Measurements from ENCODE around the gene SCN8A.

The SCN8A gene

DNA sequence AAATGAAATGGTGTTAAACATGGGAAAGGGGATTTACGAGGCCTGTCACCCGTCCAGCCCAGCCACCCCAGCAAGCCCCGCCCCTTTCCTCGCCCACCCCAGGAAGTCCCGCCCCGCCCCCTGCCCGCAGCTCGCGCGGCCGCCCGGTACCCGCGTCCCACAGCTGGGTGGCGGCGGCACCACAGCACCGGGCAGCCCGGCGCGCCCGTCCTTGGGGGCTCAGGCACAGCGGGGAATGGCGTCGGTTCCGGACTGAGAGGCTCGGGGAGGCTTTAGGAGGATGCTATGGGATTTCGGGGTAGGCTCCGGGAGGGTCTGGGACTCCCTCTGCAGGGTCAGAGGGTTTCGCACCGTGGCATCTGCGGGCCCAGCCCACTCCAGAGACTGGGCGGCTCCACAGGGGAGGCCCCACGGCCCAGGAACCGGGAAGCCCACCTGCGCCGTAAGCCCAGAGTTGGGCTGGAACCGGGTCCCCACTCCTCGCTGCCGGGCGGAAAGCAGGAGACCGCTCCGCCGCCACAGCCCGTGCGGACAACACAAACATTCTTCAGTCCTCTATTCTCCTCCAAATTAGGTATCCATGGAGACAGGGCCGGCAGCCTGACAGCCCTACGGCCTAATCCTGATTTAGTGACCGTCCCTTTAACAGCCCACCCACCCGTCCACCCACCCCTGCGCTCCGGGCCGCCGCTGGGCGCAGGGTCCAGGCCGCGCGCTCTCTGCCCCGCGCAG is 256.0 kb downstream of the SCN8A start:
- TF ChIP-seq, protein P1, sequence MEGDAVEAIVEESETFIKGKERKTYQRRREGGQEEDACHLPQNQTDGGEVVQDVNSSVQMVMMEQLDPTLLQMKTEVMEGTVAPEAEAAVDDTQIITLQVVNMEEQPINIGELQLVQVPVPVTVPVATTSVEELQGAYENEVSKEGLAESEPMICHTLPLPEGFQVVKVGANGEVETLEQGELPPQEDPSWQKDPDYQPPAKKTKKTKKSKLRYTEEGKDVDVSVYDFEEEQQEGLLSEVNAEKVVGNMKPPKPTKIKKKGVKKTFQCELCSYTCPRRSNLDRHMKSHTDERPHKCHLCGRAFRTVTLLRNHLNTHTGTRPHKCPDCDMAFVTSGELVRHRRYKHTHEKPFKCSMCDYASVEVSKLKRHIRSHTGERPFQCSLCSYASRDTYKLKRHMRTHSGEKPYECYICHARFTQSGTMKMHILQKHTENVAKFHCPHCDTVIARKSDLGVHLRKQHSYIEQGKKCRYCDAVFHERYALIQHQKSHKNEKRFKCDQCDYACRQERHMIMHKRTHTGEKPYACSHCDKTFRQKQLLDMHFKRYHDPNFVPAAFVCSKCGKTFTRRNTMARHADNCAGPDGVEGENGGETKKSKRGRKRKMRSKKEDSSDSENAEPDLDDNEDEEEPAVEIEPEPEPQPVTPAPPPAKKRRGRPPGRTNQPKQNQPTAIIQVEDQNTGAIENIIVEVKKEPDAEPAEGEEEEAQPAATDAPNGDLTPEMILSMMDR (conservative IDR thresholded peaks at IDR 0.05; ENCODE audit: low read depth, low read length): no peak
- peak overlapping the region; percentile 24 for H3K4me3 ChIP-seq (ENCODE audit: low read depth, low read length)
- DNase-seq (ENCODE audit: low read depth): no peak

DNA sequence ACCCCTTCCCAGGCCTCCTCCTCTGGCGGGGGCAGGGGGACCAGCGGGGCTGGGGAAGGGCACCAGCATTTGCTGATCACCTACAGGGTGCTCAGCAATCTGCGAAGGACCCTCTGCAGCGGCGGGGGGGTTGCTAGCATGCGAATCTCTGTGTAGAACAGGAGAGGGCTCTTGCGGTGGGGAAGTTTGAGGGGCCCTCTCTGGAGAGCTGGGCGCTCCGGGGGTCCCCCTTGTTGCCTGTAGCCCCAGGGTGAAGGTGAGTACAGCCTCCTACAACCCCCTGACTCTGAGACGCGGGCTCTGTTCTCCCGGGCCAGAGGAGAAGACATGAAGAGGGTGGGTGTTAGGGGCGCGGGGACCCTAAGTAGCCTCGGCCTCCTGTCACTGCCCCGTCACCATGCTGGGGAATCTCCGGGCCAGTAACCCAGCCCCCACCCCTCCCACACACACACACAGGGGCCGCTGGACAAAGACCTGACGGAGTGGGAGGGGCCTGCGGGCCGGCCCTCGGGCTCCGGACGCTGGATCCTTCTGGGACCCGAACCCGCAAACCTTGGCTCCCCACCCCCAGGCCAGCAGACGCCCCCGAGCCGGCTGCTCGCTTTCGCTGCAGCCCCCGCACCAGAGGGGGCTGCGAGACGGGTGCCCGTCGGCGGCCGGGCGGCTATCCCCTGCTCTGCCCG is 256.8 kb downstream of the SCN8A start:
- TF ChIP-seq, protein P1 (conservative IDR thresholded peaks at IDR 0.05; ENCODE audit: low read depth, low read length): no peak
- no peak for DNase-seq (ENCODE audit: low read depth)
- H3K4me3 ChIP-seq (ENCODE audit: low read depth, low read length): no peak overlapping the region

DNA sequence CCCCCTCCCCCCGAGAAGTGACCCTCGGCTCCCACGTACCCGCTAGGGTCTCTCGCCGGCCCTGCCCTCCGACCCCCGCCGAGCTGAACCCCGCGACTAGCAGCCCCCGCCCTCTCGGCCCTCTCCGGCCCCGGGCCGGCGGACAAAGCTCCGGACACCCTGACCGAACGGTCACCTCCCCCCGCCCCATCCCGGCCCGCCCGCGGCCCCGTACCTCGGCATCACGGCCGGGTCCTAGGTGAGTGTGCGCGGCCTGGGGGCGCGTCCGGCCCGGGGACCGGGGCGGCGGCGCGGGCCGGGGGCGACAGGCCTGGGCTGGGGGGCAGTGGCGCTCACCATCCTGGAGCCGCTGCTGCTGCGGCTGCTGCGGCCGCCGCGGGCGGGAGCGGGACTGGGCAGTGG is 257.3 kb downstream of the SCN8A start, which contains the start of gene FIGNL2:
FIGNL2 (minus strand) TSS at position 393 of the 402 bp plus-strand sequence. CDS start 26,305 bp downstream, outside the sequence.
- TF ChIP-seq, protein P1 (conservative IDR thresholded peaks at IDR 0.05; ENCODE audit: low read depth, low read length): no peak
- no peak within 1 kb of the TSS for H3K4me3 ChIP-seq (ENCODE audit: low read depth, low read length)
- DNase-seq (ENCODE audit: low read depth): no peak

DNA sequence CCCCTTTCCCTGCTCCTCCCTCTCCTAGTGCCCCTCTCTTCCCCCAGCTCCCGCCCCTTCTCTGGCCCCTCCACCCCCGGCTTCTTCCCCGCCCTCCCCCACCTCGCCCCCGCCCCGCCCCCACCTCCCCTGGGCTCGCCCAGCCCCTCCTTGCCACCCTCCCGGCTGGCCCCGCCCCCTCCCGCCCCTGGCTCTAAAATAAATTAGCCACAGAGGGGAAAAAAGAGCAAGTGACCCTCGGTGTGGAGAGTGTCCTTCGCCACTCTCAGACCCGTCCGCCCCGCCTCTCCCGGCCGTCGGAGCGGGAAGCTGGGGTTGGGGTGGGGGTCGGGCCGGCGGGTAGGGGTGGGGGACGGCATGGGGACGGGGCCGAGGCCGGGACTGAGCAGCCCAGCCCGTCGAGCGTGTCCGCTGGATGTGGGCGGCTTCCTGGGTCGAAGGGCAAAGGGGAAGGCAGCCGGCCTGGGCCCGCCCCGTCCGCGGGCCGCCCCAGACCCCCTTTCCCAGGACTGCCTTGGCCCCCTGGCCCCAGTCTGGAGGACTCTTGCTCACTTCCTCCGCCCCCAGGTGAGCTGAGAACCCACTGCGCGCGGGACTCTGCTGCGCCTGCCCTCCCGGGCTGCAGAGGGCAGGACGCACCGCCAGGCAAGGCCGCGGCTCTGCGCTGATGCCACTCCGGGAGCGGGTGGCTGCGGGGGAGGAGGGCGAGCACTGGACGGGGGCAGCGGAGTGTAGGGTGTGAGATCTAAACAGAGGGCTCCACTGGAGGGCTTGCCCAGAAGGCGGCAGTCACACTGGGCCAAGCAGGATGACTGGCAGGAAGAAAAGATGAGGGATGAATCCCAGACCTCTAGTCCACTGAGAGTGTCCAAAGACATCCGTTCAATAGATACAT is 258.1 kb downstream of the SCN8A start:
- TF ChIP-seq, protein P1 (conservative IDR thresholded peaks at IDR 0.05; ENCODE audit: low read depth, low read length): no peak
- no peak overlapping the region for H3K4me3 ChIP-seq (ENCODE audit: low read depth, low read length)
- DNase-seq (ENCODE audit: low read depth): no peak

DNA sequence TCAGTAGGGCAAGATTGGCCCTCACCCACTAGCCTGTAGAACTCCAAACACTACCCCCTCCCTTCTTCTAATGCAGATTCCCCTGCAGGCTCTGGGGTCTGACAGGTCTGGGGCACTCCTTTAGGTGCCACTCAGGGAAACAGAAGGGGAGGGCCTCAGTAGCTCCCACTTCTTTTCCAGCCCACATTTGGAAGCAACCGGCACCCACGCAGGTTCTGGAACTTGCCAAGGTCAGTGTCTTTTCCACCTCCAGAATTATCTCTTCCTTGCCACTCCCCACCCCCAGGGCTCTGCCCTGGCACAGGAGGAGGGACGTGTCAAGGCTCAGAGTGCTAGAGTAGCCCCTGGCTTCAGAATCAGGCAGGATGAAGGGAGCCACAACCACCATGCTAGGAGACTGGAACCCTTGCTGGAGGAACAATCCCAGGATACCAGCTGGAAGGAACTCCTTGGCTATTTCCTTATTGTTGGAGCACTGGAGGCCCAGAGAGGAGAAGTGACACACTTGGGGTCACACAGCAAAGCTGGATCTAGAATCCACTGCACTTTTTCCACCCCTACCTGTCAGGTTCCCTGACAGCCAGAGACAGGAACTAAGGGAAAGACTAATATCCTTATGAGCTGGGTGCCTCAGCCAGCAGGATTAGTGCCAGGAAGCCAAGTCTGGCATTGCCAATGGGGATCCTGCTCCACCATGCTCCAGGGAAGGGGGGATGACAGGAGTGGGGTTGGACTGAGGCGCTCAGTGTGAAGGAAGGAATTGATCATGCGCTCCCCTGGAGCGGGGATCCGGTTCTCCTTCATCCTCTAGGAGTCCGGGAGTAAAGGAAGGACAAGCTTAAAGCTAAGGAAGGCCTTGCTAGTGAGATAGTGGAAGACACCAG is 259.3 kb downstream of the SCN8A start:
- TF ChIP-seq, protein P1 (conservative IDR thresholded peaks at IDR 0.05; ENCODE audit: low read depth, low read length): no peak

DNA sequence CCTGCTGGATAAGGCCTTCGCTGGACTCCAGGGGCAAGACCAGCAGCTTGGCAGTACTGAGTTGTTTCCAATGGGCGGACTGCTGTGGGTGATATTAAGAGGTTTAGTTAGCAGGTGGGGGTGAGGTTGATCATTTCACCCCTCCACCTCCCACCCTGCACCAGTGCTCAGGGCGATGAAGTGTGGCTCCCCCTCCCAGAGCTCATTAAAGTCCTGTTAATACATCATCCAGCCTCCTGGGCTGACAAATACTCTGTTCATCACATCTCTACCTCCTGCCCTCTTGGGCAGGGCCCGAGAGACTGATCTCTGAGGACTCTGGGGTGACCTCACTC is 259.9 kb downstream of the SCN8A start:
- TF ChIP-seq, protein P1 (conservative IDR thresholded peaks at IDR 0.05; ENCODE audit: low read depth, low read length): no peak
- H3K4me3 ChIP-seq (ENCODE audit: low read depth, low read length): no peak overlapping the region
- DNase-seq (ENCODE audit: low read depth): no peak

More for the DNA sequence above, 259.3 kb downstream of the SCN8A start:
- no peak overlapping the region for H3K4me3 ChIP-seq (ENCODE audit: low read depth, low read length)
- no peak for DNase-seq (ENCODE audit: low read depth)

All from choroid plexus epithelial cell (primary cell).